A673 (cell line): ENCODE results near the gene DENND5B.
"Not testable (repeated sequence)": the region's sequence is repeated elsewhere in the genome, so short reads cannot be mapped to it uniquely, and the experiment has no call there.

Source experiments
- EZH2 ChIP-seq: fragments of 200-600 bp; sonication (generic); IDR thresholded peaks from 2 replicates; pipeline ENCODE4 v1.6.1; 2017; ENCODE audit warnings: borderline replicate concordance, low read depth, mild to moderate bottlenecking, mixed read lengths, antibody characterized with exemption, low read length; ENCODE audit not compliant: poor library complexity, severe bottlenecking
- TF ChIP-seq, protein P1 (sequence below): fragments of 300-800, 200-600 bp; sonication (generic); conservative IDR thresholded peaks from 2 replicates; pipeline ENCODE4 v1.5.1; 2017; ENCODE audit warnings: low read depth, mild to moderate bottlenecking, antibody characterized with exemption, low read length, moderate library complexity, mixed read lengths

DNA sequence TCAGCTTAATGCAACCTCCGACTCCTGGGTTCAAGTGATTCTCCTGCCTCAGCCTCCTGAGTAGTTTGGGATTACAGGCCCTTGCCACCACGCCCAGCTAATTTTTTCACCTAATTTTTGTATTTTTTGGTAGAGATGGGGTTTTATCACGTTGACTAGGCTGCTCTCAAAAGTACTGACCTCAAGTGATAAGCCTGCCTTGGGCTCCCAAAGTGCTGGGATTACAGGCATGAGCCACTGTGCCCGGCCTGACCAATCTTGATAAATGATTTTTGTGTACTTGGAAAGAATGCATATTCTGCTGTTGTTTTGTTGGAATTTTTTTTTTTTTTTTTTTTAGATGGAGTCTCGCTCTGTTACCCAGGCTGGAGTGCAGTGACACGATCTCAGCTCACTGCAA, 215.5 kb downstream of the DENND5B start:
- TF ChIP-seq, protein P1, sequence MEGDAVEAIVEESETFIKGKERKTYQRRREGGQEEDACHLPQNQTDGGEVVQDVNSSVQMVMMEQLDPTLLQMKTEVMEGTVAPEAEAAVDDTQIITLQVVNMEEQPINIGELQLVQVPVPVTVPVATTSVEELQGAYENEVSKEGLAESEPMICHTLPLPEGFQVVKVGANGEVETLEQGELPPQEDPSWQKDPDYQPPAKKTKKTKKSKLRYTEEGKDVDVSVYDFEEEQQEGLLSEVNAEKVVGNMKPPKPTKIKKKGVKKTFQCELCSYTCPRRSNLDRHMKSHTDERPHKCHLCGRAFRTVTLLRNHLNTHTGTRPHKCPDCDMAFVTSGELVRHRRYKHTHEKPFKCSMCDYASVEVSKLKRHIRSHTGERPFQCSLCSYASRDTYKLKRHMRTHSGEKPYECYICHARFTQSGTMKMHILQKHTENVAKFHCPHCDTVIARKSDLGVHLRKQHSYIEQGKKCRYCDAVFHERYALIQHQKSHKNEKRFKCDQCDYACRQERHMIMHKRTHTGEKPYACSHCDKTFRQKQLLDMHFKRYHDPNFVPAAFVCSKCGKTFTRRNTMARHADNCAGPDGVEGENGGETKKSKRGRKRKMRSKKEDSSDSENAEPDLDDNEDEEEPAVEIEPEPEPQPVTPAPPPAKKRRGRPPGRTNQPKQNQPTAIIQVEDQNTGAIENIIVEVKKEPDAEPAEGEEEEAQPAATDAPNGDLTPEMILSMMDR = not testable (repeated sequence)
- TF ChIP-seq EZH2 = not testable (repeated sequence)
